DND-41 (cell line): ENCODE results near the gene CCND2.

ENCODE experiments used
- ATAC-seq: fragments of 200-7000 bp; cut with Tn5 transposase; 3 replicates; pipeline ENCODE4 v1.9.1; 2021; ENCODE audit warnings: low read depth; ENCODE audit not compliant: insufficient read depth
- DNase-seq: peaks from one replicate; pipeline ENCODE4 v3.0.0-alpha.2; 2020
- H2AFZ ChIP-seq: 2 replicates; pipeline ENCODE4 v1.6.0; 2012; ENCODE audit warnings: low read depth, low read length
- H3K27ac ChIP-seq: 2 replicates; pipeline ENCODE4 v1.5.1; 2012; ENCODE audit warnings: low read length, inconsistent platforms
- H3K27me3 ChIP-seq: fragments of 200-600 bp; sonication (generic); 2 replicates; pipeline ENCODE4 v1.6.0; 2012; ENCODE audit warnings: low read length, mild to moderate bottlenecking, inconsistent platforms; ENCODE audit not compliant: insufficient read depth, poor library complexity
- H3K36me3 ChIP-seq: 2 replicates; pipeline ENCODE4 v1.5.1; 2012; ENCODE audit warnings: low read length, inconsistent platforms; ENCODE audit not compliant: insufficient read depth
- H3K4me1 ChIP-seq: 2 replicates; pipeline ENCODE4 v1.5.1; 2012; ENCODE audit warnings: mild to moderate bottlenecking, low read length; ENCODE audit not compliant: insufficient read depth
- H3K4me2 ChIP-seq: 2 replicates; pipeline ENCODE4 v1.6.0; 2012; ENCODE audit warnings: mild to moderate bottlenecking, moderate library complexity, low read length, inconsistent platforms; ENCODE audit not compliant: insufficient read depth
- H3K4me3 ChIP-seq, 2 experiments: fragments of 200-600 bp in 1 of 2; shearing (Covaris generic) in 1 of 2; 2 replicates each; pipeline ENCODE4 v1.5.1; 2012 to 2016; ENCODE audit warnings: inconsistent platforms in 2 of 2, low read length in 2 of 2, mild to moderate bottlenecking in 2 of 2, low read depth in 1 of 2, moderate library complexity in 1 of 2
- H3K79me2 ChIP-seq: 2 replicates; pipeline ENCODE4 v1.6.0; 2012; ENCODE audit warnings: low read length, inconsistent platforms; ENCODE audit not compliant: insufficient read depth
- H3K9ac ChIP-seq: 2 replicates; pipeline ENCODE4 v1.6.0; 2012; ENCODE audit warnings: low read depth, mild to moderate bottlenecking, inconsistent platforms, low read length, moderate library complexity
- H3K9me3 ChIP-seq: 2 replicates; pipeline ENCODE4 v1.5.1; 2012; ENCODE audit warnings: low read length, moderate library complexity, mild to moderate bottlenecking, inconsistent platforms; ENCODE audit not compliant: insufficient read depth, severe bottlenecking
- H4K20me1 ChIP-seq: 2 replicates; pipeline ENCODE4 v1.6.0; 2012; ENCODE audit warnings: low read length; ENCODE audit not compliant: insufficient read depth
- CTCF ChIP-seq: IDR thresholded peaks from 2 replicates; pipeline ENCODE4 v1.5.1; 2012; ENCODE audit warnings: borderline replicate concordance, low read length, moderate library complexity, mild to moderate bottlenecking; ENCODE audit not compliant: poor library complexity, severe bottlenecking; ENCODE audit errors: extremely low read depth
- EZH2 ChIP-seq: IDR thresholded peaks from 3 replicates; pipeline ENCODE4 v1.6.1; 2012; ENCODE audit warnings: borderline replicate concordance, low read depth, mild to moderate bottlenecking, moderate library complexity, low read length, inconsistent platforms; ENCODE audit not compliant: severe bottlenecking

CCND2 gene

GRCh38 chr12:4285070-4285469 is 11.5 kb downstream of the CCND2 start:
- DNase-seq = no peak
- Histone ChIP-seq H3K4me1 (no peaks in the 10 kb centered on the region), H3K27me3 (peaks cover 8% of the 10 kb centered on the region), H3K9ac (no peak overlapping the region), H3K4me3 (no peak overlapping the region), H2AFZ (no peak overlapping the region), H3K36me3 (no peaks in the 10 kb centered on the region), H4K20me1 (no peaks in the 10 kb centered on the region; the same call in 1 of the 2 replicates), H3K27ac (no peak overlapping the region), H3K79me2 (no peaks in the 10 kb centered on the region), H3K9me3 (no peaks in the 10 kb centered on the region), H3K4me2 (no peak overlapping the region)
- TF ChIP-seq EZH2 (no peak), CTCF (no peak)
- ATAC-seq = no peak

- H3K9ac ChIP-seq = no peak overlapping the region
- DNase-seq = no peak
- TF ChIP-seq CTCF (no peak), EZH2 (no peak)
- no peaks in the 10 kb centered on the region for H3K79me2 ChIP-seq
- H3K9me3 ChIP-seq = no peaks in the 10 kb centered on the region
- peaks cover 4% of the 10 kb centered on the region for H3K27me3 ChIP-seq
- no peaks in the 10 kb centered on the region for H3K36me3 ChIP-seq
- ATAC-seq = no peak
- H3K4me3 ChIP-seq = no peak overlapping the region
- no peaks in the 10 kb centered on the region; the same call in 1 of the 2 replicates for H4K20me1 ChIP-seq
- no peak overlapping the region for H3K4me2 ChIP-seq
- H2AFZ ChIP-seq = no peak overlapping the region
- no peaks in the 10 kb centered on the region for H3K4me1 ChIP-seq
- no peak overlapping the region for H3K27ac ChIP-seq
These were observed 12.7 kb downstream of the CCND2 start for GRCh38 chr12:4286228-4286627.

GRCh38 chr12:4286771-4287317 is 13.3 kb downstream of the CCND2 start:
- Histone ChIP-seq H3K4me1 (no peaks in the 10 kb centered on the region), H3K4me2 (no peak overlapping the region), H3K4me3 (no peak overlapping the region), H3K9ac (no peak overlapping the region), H4K20me1 (no peaks in the 10 kb centered on the region; the same call in 1 of the 2 replicates), H3K79me2 (no peaks in the 10 kb centered on the region), H2AFZ (no peak overlapping the region), H3K36me3 (no peaks in the 10 kb centered on the region), H3K27ac (no peak overlapping the region), H3K27me3 (peaks cover 4% of the 10 kb centered on the region), H3K9me3 (no peaks in the 10 kb centered on the region)
- ATAC-seq = no peak
- no peak for DNase-seq
- no peak for TF ChIP-seq CTCF
- TF ChIP-seq EZH2 = no peak
